Mucosa of stomach (tissue), 1 donor: ENCODE results near the gene NCAPH2.

Source experiments
- H3K27me3 ChIP-seq: one replicate; pipeline ENCODE4 v1.7.0; 2013; ENCODE audit warnings: mild to moderate bottlenecking, low read length; ENCODE audit not compliant: control insufficient read depth, insufficient read depth
- H3K36me3 ChIP-seq: one replicate; pipeline ENCODE4 v1.7.0; 2013; ENCODE audit warnings: low read length; ENCODE audit not compliant: control insufficient read depth, insufficient read depth
- H3K4me1 ChIP-seq: one replicate; pipeline ENCODE4 v1.7.0; 2013; ENCODE audit warnings: mild to moderate bottlenecking, low read length; ENCODE audit not compliant: control insufficient read depth, insufficient read depth
- H3K4me3 ChIP-seq: one replicate; pipeline ENCODE4 v1.7.0; 2013; ENCODE audit warnings: low read length
- H3K9ac ChIP-seq: one replicate; pipeline ENCODE4 v1.7.0; 2013; ENCODE audit warnings: mild to moderate bottlenecking, low read length, moderate library complexity
- H3K9me3 ChIP-seq: one replicate; pipeline ENCODE4 v1.7.0; 2013; ENCODE audit warnings: mild to moderate bottlenecking, low read length, moderate library complexity; ENCODE audit not compliant: control insufficient read depth
- donor health status: Pancreatic carcinoma.

The NCAPH2 gene

GRCh38 chr22:50546326-50547262 is 38.6 kb downstream of the NCAPH2 start:
- Histone ChIP-seq H3K9me3 (no peaks in the 10 kb centered on the region), H3K9ac (no peak overlapping the region), H3K4me3 (no peak overlapping the region), H3K4me1 (peaks cover 25% of the 10 kb centered on the region), H3K27me3 (peaks cover 45% of the 10 kb centered on the region), H3K36me3 (no peaks in the 10 kb centered on the region)

DNA sequence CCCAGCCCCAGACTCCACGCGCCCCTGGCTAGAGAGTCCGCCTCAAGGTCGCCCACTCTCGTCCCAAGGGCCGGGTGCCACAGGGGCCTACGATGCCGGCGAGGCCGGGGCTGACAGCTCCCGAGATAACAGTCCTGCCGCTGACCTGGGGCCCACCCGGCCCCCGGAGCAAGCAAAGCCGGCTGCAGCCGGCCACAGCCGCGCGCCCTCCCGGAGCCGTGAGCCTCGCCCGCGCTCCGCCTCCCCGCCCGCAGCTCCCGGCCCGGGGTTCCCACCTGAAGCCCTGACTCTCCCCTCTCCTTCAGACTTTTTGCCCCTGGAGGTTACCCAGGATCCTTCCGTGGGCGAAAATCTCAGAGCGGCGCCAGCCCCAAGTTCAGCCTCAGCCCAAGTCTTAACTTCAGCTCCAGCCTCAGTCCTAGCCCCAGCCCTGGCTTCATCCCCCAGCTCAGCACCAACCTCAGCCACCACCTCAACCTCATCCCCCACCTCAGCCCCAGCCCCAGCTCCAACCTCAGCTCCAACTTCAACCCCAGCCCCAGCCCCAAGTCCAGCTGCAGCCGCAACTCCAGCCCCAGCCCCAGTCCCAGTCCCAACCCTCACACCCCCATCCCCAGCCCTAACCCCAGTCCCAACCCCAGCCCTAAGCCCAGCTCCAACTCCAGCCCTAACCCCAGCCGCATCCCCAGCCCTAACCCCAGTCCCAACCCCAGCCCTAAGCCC is 39.4 kb downstream of the NCAPH2 start:
- Histone ChIP-seq H3K4me1 (peaks cover 24% of the 10 kb centered on the region), H3K9ac (no peak overlapping the region), H3K36me3 (no peaks in the 10 kb centered on the region), H3K4me3 (no peak overlapping the region), H3K27me3 (peaks cover 45% of the 10 kb centered on the region), H3K9me3 (no peaks in the 10 kb centered on the region)

DNA sequence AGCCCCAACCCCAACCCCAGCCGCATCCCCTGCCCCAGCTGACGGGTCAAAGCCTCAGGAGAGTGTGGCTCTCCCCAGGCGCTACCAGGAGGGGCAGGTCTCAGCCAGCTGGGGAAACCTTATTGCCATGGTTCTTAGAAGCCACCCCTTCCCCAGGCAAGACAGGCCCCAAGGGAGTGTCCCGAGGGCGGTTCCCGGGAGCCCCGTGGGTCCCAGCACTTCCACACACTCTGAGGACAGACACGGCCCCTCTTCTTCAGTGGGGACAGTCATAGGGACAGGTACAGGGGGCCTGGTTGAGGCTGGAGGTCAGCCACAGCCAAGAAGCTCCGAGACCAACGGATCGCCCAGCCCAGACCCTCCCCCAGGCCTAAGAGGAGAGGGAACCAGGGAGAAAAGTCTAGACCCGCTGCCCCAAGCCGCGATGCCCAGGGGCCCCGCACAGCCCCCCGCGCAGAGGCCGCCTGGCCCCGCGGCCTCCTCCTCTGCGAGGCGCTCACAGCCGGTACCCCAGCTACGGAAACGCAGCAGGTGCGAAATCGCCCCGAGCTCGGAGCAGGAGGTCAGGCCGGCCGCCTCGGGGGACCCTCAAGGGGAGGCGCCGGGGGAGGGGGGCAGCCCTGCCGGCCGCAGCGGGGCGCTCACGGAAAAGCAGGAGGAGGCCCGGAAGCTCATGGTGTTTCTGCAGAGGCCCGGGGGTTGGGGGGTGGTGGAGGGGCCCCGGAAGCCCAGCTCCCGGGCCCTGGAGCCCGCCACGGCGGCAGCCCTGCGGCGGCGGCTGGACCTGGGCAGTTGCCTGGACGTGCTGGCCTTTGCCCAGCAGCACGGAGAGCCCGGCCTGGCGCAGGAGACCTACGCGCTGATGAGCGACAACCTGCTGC is 40.3 kb downstream of the NCAPH2 start:
- H3K27me3 ChIP-seq, result peaks cover 45% of the 10 kb centered on the region
- no peaks in the 10 kb centered on the region for H3K9me3 ChIP-seq
- H3K4me3 ChIP-seq, result no peak overlapping the region
- no peak overlapping the region for H3K9ac ChIP-seq
- H3K36me3 ChIP-seq, result no peaks in the 10 kb centered on the region
- peaks cover 24% of the 10 kb centered on the region for H3K4me1 ChIP-seq

DNA sequence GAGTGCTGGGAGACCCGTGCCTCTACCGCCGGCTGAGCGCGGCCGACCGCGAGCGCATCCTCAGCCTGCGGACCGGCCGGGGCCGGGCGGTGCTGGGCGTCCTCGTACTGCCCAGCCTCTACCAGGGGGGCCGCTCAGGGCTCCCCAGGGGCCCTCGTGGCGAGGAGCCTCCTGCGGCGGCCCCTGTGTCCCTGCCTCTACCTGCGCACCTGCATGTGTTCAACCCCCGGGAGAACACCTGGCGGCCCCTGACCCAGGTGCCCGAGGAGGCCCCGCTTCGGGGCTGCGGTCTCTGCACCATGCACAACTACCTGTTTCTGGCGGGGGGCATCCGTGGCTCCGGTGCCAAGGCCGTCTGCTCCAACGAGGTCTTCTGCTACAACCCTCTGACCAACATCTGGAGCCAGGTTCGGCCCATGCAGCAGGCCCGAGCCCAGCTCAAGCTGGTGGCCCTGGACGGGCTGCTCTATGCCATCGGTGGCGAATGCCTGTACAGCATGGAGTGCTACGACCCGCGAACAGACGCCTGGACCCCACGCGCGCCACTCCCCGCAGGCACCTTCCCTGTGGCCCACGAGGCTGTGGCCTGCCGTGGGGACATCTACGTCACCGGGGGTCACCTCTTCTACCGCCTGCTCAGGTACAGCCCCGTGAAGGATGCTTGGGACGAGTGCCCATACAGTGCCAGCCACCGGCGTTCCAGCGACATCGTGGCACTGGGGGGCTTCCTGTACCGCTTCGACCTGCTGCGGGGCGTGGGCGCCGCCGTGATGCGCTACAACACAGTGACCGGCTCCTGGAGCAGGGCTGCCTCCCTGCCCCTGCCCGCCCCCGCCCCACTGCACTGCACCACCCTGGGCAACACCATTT is 41.1 kb downstream of the NCAPH2 start:
- Histone ChIP-seq H3K9me3 (no peaks in the 10 kb centered on the region), H3K9ac (no peak overlapping the region), H3K27me3 (peaks cover 45% of the 10 kb centered on the region), H3K4me3 (no peak overlapping the region), H3K4me1 (peaks cover 21% of the 10 kb centered on the region), H3K36me3 (no peaks in the 10 kb centered on the region)

- Histone ChIP-seq H3K27me3 (peaks cover 41% of the 10 kb centered on the region), H3K4me3 (no peak overlapping the region), H3K4me1 (peaks cover 9% of the 10 kb centered on the region), H3K9me3 (no peaks in the 10 kb centered on the region), H3K9ac (no peak overlapping the region), H3K36me3 (no peaks in the 10 kb centered on the region)
Observed at GRCh38 chr22:50550395-50550794, 42.4 kb downstream of the NCAPH2 start.

- H3K9ac ChIP-seq, result no peak overlapping the region
- H3K36me3 ChIP-seq, result no peaks in the 10 kb centered on the region
- no peak overlapping the region for H3K4me3 ChIP-seq
- peaks cover 37% of the 10 kb centered on the region for H3K27me3 ChIP-seq
- no peaks in the 10 kb centered on the region for H3K9me3 ChIP-seq
- H3K4me1 ChIP-seq, result peaks cover 9% of the 10 kb centered on the region
Observed at GRCh38 chr22:50551160-50551752, 43.2 kb downstream of the NCAPH2 start.

DNA sequence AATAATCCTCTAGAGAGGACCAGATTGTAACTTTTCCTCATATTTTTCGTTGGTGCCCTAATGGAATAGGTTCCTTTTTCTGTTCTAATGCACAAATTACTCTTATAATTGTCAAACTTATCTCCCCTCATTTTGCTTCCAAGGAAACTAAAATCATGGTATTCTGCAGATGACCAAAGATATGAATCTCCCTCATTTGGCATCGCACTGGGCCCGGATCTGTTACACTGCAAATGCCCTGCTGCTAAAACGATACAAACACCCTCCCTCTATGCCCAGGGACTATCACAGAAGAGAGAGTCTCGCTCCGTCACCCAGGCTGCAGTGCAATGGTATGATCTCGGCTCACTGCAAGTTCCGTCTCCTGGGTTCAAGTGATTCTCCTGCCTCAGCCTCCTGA is 45.3 kb downstream of the NCAPH2 start:
- Histone ChIP-seq H3K4me3 (no peak overlapping the region), H3K27me3 (peaks cover 18% of the 10 kb centered on the region), H3K9me3 (no peaks in the 10 kb centered on the region), H3K36me3 (no peaks in the 10 kb centered on the region), H3K4me1 (peaks cover 6% of the 10 kb centered on the region), H3K9ac (no peak overlapping the region)

DNA sequence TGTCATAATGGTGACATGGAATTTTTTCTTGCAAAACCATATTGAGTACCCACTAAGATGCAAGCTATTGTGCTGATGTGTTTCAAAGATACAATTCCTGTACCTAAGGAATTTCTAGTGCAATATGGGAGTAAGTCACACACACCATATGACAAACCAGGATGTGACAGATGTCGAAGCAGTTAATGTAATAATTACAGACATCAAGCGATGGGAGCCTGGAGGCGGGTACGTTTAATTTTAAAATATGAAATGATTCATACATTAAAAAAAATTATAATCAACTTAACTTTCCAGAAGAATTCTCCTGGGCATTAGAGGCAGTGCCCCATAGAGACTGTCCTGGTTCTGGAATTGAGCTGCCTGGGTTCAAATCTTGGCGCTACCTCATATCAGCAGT is 48.7 kb downstream of the NCAPH2 start:
- no peak overlapping the region for H3K4me3 ChIP-seq
- H3K4me1 ChIP-seq, result no peaks in the 10 kb centered on the region
- no peaks in the 10 kb centered on the region for H3K36me3 ChIP-seq
- H3K9me3 ChIP-seq, result no peaks in the 10 kb centered on the region
- peaks cover 2% of the 10 kb centered on the region for H3K27me3 ChIP-seq
- no peak overlapping the region for H3K9ac ChIP-seq

DNA sequence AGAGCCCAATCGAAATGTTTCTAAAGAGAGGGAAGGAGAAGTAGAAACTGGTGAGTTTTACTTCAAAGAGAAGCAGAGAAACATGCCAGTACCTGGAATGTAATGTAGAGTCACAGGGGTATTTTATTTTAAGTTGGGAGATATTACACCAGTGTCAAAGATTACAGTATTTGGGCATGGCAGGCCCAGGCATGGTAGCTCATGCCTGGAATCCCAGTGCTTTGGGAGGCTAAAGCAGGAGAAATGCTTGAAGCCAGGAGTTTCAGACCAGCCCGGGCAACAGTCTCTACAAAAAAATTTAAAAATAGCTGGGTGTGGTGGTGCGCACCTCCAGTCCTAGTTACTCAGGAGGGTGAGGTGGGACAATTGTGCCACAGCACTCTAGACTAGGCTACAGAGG is 52.0 kb downstream of the NCAPH2 start:
- Histone ChIP-seq H3K4me1 (peaks cover 17% of the 10 kb centered on the region), H3K27me3 (peaks cover 2% of the 10 kb centered on the region), H3K4me3 (no peak overlapping the region), H3K9ac (no peak overlapping the region), H3K9me3 (no peaks in the 10 kb centered on the region), H3K36me3 (no peaks in the 10 kb centered on the region)

- Histone ChIP-seq H3K4me3 (no peak overlapping the region), H3K27me3 (peaks cover 2% of the 10 kb centered on the region), H3K9me3 (no peaks in the 10 kb centered on the region), H3K9ac (no peak overlapping the region), H3K36me3 (no peaks in the 10 kb centered on the region), H3K4me1 (peaks cover 17% of the 10 kb centered on the region)
Observed at GRCh38 chr22:50561401-50562358, 53.7 kb downstream of the NCAPH2 start.
